HFFc6 (cell line): ENCODE data around the gene PUSL1. TPM values are rescaled to one million over a fixed set of nuclear protein-coding genes. Genes with fewer than 3 reads are reported as not detected.

Experiments
- DNase-seq: peaks from one replicate; pipeline ENCODE4 v3.0.0-alpha.2; 2018
- H3K27ac Mint-ChIP-seq: 2 replicates; pipeline ENCODE4 v1.8.0; 2020; ENCODE audit warnings: mild to moderate bottlenecking, mixed read lengths
- H3K27me3 Mint-ChIP-seq: 2 replicates; pipeline ENCODE4 v1.8.0; 2021; ENCODE audit warnings: mild to moderate bottlenecking, moderate library complexity, mixed read lengths; ENCODE audit not compliant: insufficient read depth
- H3K36me3 Mint-ChIP-seq: 2 replicates; pipeline ENCODE4 v1.8.0; 2021; ENCODE audit warnings: low read depth, mixed read lengths
- H3K4me1 Mint-ChIP-seq: 2 replicates; pipeline ENCODE4 v1.8.0; 2020; ENCODE audit warnings: low read depth, mixed read lengths
- H3K4me3 Mint-ChIP-seq: 2 replicates; pipeline ENCODE4 v1.8.0; 2020; ENCODE audit warnings: mild to moderate bottlenecking, moderate library complexity, mixed read lengths
- H3K9me3 Mint-ChIP-seq: 2 replicates; pipeline ENCODE4 v1.8.0; 2020; ENCODE audit warnings: mild to moderate bottlenecking, mixed read lengths
- CTCF ChIP-seq: fragments of 200-600 bp; sonication (generic); IDR thresholded peaks from 2 replicates; pipeline ENCODE4 v1.5.0; 2021; ENCODE audit warnings: antibody characterized with exemption, mild to moderate bottlenecking
- total RNA-seq, 6 experiments: library from RNA; stranded (reverse); fragmentation: NEBNext Ultra II Directional; extraction: Animal tissue kit (Norgen Biotek cat#: 25700); gene quantifications; 2 replicates in 1 of 6; 3 replicates in 5 of 6; pipeline ENCODE4 v1.2.3, GENCODE V29; 2021

Gene PUSL1
- total RNA-seq, 6 experiments from 2014 or later: 23.5 to 28.7 (median 25.6) TPM

GRCh38 chr1:1303736-1304135 is 4.7 kb upstream of the PUSL1 start:
- peaks cover 26% of the 10 kb centered on the region for H3K4me1 Mint-ChIP-seq
- H3K27ac Mint-ChIP-seq: 0 out of 2 replicates have a peak overlapping the region, but pooled peaks have one; percentile 7
- H3K36me3 Mint-ChIP-seq: no peaks in the 10 kb centered on the region
- DNase-seq: no peak
- H3K9me3 Mint-ChIP-seq: no peaks in the 10 kb centered on the region
- H3K27me3 Mint-ChIP-seq: peaks cover 3% of the 10 kb centered on the region
- no peak overlapping the region for H3K4me3 Mint-ChIP-seq
- no peak for TF ChIP-seq CTCF

GRCh38 chr1:1304331-1305299 is 3.8 kb upstream of the PUSL1 start:
- DNase-seq: peak; percentile 74
- H3K36me3 Mint-ChIP-seq: no peaks in the 10 kb centered on the region
- H3K9me3 Mint-ChIP-seq: no peaks in the 10 kb centered on the region
- H3K4me1 Mint-ChIP-seq: peaks cover 26% of the 10 kb centered on the region
- H3K4me3 Mint-ChIP-seq: peak overlapping the region; percentile 94
- peaks cover 3% of the 10 kb centered on the region for H3K27me3 Mint-ChIP-seq
- H3K27ac Mint-ChIP-seq: peak overlapping the region; percentile 87
- 0 out of 2 replicates have a peak, but pooled peaks have one; percentile 9 for TF ChIP-seq CTCF

GRCh38 chr1:1305300-1306069 is 2.9 kb upstream of the PUSL1 start:
- peak overlapping the region; percentile 87 for H3K27ac Mint-ChIP-seq
- no peaks in the 10 kb centered on the region for H3K9me3 Mint-ChIP-seq
- peaks cover 26% of the 10 kb centered on the region for H3K4me1 Mint-ChIP-seq
- H3K27me3 Mint-ChIP-seq: peaks cover 1% of the 10 kb centered on the region
- H3K36me3 Mint-ChIP-seq: no peaks in the 10 kb centered on the region
- DNase-seq: peak; percentile 62
- peak; percentile 31; the same call in 1 of the 2 replicates for TF ChIP-seq CTCF
- peak overlapping the region; percentile 94 for H3K4me3 Mint-ChIP-seq

GRCh38 chr1:1306070-1306660 is 2.2 kb upstream of the PUSL1 start:
- H3K27me3 Mint-ChIP-seq: peaks cover 1% of the 10 kb centered on the region
- peak overlapping the region; percentile 94 for H3K4me3 Mint-ChIP-seq
- DNase-seq: no peak

More at GRCh38 chr1:1306070-1306660, 2.2 kb upstream of the PUSL1 start:
- Mint-ChIP-seq H3K27ac (peak overlapping the region; percentile 87), H3K36me3 (no peaks in the 10 kb centered on the region), H3K4me1 (peaks cover 26% of the 10 kb centered on the region), H3K9me3 (no peaks in the 10 kb centered on the region)
- peak; percentile 29; the same call in 1 of the 2 replicates for TF ChIP-seq CTCF
